ENCODE results near the gene PPM1F. TPM values are rescaled to one million over a fixed set of nuclear protein-coding genes. Genes with fewer than 3 reads are reported as not detected.

The PPM1F gene
- 98.9 and 128 TPM in 2 replicates for total RNA-seq

GRCh38 chr22:21952586-21953571, at the start of gene PPM1F:
Gene PPM1F (minus strand): TSS chr22:21952848. CDS start chr22:21946048, 6,800 bp downstream.

GRCh38 chr22:21982338-21982965, 29.8 kb upstream of the PPM1F start, which contains the start of gene TOP3B:
Gene TOP3B (minus strand): TSS chr22:21982787. CDS start chr22:21975709, 7,078 bp downstream.

Other genes with a start within 250 kb of the PPM1F start
- gene YPEL1, start 217.1 kb downstream of the PPM1F start, total RNA-seq: 3.0 and 3.5 TPM in 2 replicates
- 38.6 and 43.7 TPM in 2 replicates for gene MAPK1, start 85.2 kb downstream of the PPM1F start, total RNA-seq
- gene TOP3B, start 29.9 kb upstream of the PPM1F start, total RNA-seq: 24.0 and 27.8 TPM in 2 replicates

All from endothelial cell of coronary artery (primary cell).